GM12878 (cell line): ENCODE data around the gene CD84. TPM values are rescaled to one million over a fixed set of nuclear protein-coding genes. Genes with fewer than 3 reads are reported as not detected.

Experiments
- CHD1 ChIP-seq: IDR thresholded peaks from 2 replicates; pipeline ENCODE4 v1.6.1; 2012; ENCODE audit warnings: low read depth, low read length, improper control_type of control experiment
- CHD4 ChIP-seq: fragments of 200-600 bp; sonication (generic); IDR thresholded peaks from 2 replicates; pipeline ENCODE4 v1.6.1; 2016; ENCODE audit warnings: mild to moderate bottlenecking
- FOXK2 ChIP-seq: fragments of 450-650 bp; IDR thresholded peaks from 2 replicates; pipeline ENCODE4 v1.6.1; 2017; ENCODE audit warnings: mild to moderate bottlenecking, moderate library complexity
- KAT2A ChIP-seq: conservative IDR thresholded peaks from 2 replicates; pipeline ENCODE4 v1.6.1; 2011; ENCODE audit warnings: low read depth, low read length; ENCODE audit not compliant: control insufficient read depth
- MTA2 ChIP-seq: fragments of 450-650 bp; IDR thresholded peaks from 2 replicates; pipeline ENCODE4 v1.6.1; 2016; ENCODE audit warnings: low read depth, mild to moderate bottlenecking, moderate library complexity
- PAX8 ChIP-seq: fragments of 450-650 bp; IDR thresholded peaks from 2 replicates; pipeline ENCODE4 v1.6.1; 2017; ENCODE audit warnings: mild to moderate bottlenecking, moderate library complexity
- POLR2AphosphoS5 ChIP-seq: IDR thresholded peaks from 2 replicates; pipeline ENCODE4 v1.6.1; 2011; ENCODE audit warnings: mild to moderate bottlenecking, low read length, inconsistent platforms
- RB1 ChIP-seq: fragments of 450-650 bp; formaldehyde crosslinking; IDR thresholded peaks from 2 replicates; pipeline ENCODE4 v1.6.1; 2017; ENCODE audit warnings: mild to moderate bottlenecking, borderline replicate concordance
- RBBP5 ChIP-seq: fragments of 200-600 bp; sonication (generic); conservative IDR thresholded peaks from 2 replicates; pipeline ENCODE4 v1.6.1; 2016
- SREBF1 ChIP-seq: IDR thresholded peaks from 2 replicates; pipeline ENCODE4 v1.6.1; 2012; ENCODE audit warnings: mild to moderate bottlenecking, low read length
- SUZ12 ChIP-seq: fragments of 200-600 bp; sonication (generic); IDR thresholded peaks from one replicate; pipeline ENCODE4 v1.6.1; 2018; ENCODE audit warnings: antibody characterized with exemption, mild to moderate bottlenecking; ENCODE audit not compliant: unreplicated experiment
- ZNF274 ChIP-seq: IDR thresholded peaks from one replicate; pipeline ENCODE4 v1.8.0; 2011; ENCODE audit not compliant: insufficient read length, insufficient read depth
- polyA plus RNA-seq, 11 experiments: library from polyadenylated mRNA; depleted of rRNA in 4 of 11; unstranded in 6 of 11; stranded (reverse) in 5 of 11; fragments of >200 nt; fragmentation: Nextera tagmentation in 4 of 11; fragmentation: Illumina TruSeq in 1 of 11; extraction: Ambion mirVana in 4 of 11; extraction: Trizol in 1 of 11; gene quantifications; 1 replicate in 1 of 11; 2 replicates in 10 of 11; pipeline versions ENCODE4 v1.2.1 to v1.2.3, GENCODE V29; 2011 to 2016; ENCODE audit warnings: inconsistent platforms in 2 of 11, missing spikeins in 2 of 11, low read depth in 1 of 11
- total RNA-seq, 4 experiments: library from RNA; depleted of rRNA in 3 of 4; stranded (reverse); fragments of >200 nt in 3 of 4; fragmentation: Illumina TruSeq in 1 of 4; extraction: Trizol in 1 of 4; gene quantifications; 2 replicates each; pipeline versions ENCODE4 v1.2.1 to v1.2.3, GENCODE V29; 2013 to 2021
- TF ChIP-seq, protein P1 (sequence below): IDR thresholded peaks from 2 replicates; pipeline ENCODE4 v1.6.1; 2012; ENCODE audit warnings: mild to moderate bottlenecking, low read depth, low read length
- TF ChIP-seq, protein P2 (sequence below): IDR thresholded peaks from 2 replicates; pipeline ENCODE4 v1.6.1; 2011; ENCODE audit warnings: borderline replicate concordance, low read depth, mild to moderate bottlenecking, moderate library complexity, low read length; ENCODE audit not compliant: insufficient read depth, poor library complexity, severe bottlenecking
- TF ChIP-seq, protein P3 (sequence below), 3 experiments: IDR thresholded peaks in 2 of 3; conservative IDR thresholded peaks in 1 of 3; 2 replicates each; pipeline ENCODE4 v1.5.1; 2011; ENCODE audit warnings: low read depth in 3 of 3, low read length in 3 of 3, mild to moderate bottlenecking in 3 of 3, control low read depth in 2 of 3, moderate library complexity in 2 of 3, inconsistent platforms in 1 of 3, mixed read lengths in 1 of 3; ENCODE audit not compliant: control insufficient read depth in 2 of 3, insufficient read depth in 1 of 3; ENCODE audit errors: extremely low read depth in 1 of 3
- TF ChIP-seq, protein P4 (sequence below): fragments of 450-650 bp; IDR thresholded peaks from 2 replicates; pipeline ENCODE4 v1.6.1; 2017; ENCODE audit warnings: low read depth, mild to moderate bottlenecking, moderate library complexity
- TF ChIP-seq, protein P5 (sequence below): fragments of 450-650 bp; formaldehyde crosslinking; IDR thresholded peaks from 2 replicates; pipeline ENCODE4 v1.5.0; 2022; ENCODE audit warnings: mild to moderate bottlenecking, missing genetic modification characterization

CD84 gene
- total and polyA plus RNA-seq, 10 of the 15 experiments (the other 5 are each of a cell fraction or from before 2014, with no cell fraction given) = 3.4 to 20.3 (median 11.7) TPM

DNA sequence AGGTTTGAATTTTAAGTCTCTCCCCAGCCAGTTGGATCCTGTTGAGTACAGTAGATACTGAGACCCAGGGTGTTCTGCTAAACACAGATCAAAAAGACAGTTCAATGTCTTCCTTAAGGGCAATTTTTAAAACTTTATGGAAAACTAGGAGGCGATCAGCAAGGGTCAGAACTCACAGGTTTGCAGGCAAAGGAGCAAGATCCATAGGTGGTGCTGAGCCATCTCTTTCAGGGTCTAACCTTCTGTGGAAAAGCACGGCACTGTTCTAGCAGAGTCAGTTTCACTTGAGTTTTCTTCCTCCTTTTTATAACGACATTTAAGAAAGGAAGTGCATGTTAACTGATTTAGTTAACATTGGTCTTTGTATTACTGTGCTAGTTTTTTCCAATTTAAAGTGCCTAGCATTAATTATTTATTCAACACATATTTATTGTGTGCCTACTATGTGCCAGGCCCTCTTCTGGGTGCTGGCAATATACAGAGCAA, at the start of gene CD84 (continued):
- TF ChIP-seq, protein P1, sequence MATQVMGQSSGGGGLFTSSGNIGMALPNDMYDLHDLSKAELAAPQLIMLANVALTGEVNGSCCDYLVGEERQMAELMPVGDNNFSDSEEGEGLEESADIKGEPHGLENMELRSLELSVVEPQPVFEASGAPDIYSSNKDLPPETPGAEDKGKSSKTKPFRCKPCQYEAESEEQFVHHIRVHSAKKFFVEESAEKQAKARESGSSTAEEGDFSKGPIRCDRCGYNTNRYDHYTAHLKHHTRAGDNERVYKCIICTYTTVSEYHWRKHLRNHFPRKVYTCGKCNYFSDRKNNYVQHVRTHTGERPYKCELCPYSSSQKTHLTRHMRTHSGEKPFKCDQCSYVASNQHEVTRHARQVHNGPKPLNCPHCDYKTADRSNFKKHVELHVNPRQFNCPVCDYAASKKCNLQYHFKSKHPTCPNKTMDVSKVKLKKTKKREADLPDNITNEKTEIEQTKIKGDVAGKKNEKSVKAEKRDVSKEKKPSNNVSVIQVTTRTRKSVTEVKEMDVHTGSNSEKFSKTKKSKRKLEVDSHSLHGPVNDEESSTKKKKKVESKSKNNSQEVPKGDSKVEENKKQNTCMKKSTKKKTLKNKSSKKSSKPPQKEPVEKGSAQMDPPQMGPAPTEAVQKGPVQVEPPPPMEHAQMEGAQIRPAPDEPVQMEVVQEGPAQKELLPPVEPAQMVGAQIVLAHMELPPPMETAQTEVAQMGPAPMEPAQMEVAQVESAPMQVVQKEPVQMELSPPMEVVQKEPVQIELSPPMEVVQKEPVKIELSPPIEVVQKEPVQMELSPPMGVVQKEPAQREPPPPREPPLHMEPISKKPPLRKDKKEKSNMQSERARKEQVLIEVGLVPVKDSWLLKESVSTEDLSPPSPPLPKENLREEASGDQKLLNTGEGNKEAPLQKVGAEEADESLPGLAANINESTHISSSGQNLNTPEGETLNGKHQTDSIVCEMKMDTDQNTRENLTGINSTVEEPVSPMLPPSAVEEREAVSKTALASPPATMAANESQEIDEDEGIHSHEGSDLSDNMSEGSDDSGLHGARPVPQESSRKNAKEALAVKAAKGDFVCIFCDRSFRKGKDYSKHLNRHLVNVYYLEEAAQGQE = no peak
- TF ChIP-seq SREBF1 (no peak), SUZ12 (no peak), ZNF274 (no peak), RB1 (0 out of 2 replicates have a peak, but pooled peaks have one; percentile 50), KAT2A (no peak), MTA2 (no peak), RBBP5 (no peak), CHD1 (no peak), CHD4 (no peak), FOXK2 (no peak), POLR2AphosphoS5 (0 out of 2 replicates have a peak, but pooled peaks have one; percentile 48), PAX8 (no peak)
- TF ChIP-seq, protein P2, sequence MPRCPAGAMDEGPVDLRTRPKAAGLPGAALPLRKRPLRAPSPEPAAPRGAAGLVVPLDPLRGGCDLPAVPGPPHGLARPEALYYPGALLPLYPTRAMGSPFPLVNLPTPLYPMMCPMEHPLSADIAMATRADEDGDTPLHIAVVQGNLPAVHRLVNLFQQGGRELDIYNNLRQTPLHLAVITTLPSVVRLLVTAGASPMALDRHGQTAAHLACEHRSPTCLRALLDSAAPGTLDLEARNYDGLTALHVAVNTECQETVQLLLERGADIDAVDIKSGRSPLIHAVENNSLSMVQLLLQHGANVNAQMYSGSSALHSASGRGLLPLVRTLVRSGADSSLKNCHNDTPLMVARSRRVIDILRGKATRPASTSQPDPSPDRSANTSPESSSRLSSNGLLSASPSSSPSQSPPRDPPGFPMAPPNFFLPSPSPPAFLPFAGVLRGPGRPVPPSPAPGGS = no peak
- TF ChIP-seq, protein P3, sequence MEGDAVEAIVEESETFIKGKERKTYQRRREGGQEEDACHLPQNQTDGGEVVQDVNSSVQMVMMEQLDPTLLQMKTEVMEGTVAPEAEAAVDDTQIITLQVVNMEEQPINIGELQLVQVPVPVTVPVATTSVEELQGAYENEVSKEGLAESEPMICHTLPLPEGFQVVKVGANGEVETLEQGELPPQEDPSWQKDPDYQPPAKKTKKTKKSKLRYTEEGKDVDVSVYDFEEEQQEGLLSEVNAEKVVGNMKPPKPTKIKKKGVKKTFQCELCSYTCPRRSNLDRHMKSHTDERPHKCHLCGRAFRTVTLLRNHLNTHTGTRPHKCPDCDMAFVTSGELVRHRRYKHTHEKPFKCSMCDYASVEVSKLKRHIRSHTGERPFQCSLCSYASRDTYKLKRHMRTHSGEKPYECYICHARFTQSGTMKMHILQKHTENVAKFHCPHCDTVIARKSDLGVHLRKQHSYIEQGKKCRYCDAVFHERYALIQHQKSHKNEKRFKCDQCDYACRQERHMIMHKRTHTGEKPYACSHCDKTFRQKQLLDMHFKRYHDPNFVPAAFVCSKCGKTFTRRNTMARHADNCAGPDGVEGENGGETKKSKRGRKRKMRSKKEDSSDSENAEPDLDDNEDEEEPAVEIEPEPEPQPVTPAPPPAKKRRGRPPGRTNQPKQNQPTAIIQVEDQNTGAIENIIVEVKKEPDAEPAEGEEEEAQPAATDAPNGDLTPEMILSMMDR (IDR thresholded peaks at IDR 0.05 in 2 of 3, conservative IDR thresholded peaks at IDR 0.05 in 1 of 3; ENCODE audit: control insufficient read depth in 2 of 3, extremely low read depth in 1 of 3, insufficient read depth in 1 of 3, low read depth in 3 of 3, low read length in 3 of 3) = no peak
- TF ChIP-seq, protein P4, sequence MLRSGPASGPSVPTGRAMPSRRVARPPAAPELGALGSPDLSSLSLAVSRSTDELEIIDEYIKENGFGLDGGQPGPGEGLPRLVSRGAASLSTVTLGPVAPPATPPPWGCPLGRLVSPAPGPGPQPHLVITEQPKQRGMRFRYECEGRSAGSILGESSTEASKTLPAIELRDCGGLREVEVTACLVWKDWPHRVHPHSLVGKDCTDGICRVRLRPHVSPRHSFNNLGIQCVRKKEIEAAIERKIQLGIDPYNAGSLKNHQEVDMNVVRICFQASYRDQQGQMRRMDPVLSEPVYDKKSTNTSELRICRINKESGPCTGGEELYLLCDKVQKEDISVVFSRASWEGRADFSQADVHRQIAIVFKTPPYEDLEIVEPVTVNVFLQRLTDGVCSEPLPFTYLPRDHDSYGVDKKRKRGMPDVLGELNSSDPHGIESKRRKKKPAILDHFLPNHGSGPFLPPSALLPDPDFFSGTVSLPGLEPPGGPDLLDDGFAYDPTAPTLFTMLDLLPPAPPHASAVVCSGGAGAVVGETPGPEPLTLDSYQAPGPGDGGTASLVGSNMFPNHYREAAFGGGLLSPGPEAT = peak; percentile 58; the same call in 1 of the 2 replicates
- TF ChIP-seq, protein P5, sequence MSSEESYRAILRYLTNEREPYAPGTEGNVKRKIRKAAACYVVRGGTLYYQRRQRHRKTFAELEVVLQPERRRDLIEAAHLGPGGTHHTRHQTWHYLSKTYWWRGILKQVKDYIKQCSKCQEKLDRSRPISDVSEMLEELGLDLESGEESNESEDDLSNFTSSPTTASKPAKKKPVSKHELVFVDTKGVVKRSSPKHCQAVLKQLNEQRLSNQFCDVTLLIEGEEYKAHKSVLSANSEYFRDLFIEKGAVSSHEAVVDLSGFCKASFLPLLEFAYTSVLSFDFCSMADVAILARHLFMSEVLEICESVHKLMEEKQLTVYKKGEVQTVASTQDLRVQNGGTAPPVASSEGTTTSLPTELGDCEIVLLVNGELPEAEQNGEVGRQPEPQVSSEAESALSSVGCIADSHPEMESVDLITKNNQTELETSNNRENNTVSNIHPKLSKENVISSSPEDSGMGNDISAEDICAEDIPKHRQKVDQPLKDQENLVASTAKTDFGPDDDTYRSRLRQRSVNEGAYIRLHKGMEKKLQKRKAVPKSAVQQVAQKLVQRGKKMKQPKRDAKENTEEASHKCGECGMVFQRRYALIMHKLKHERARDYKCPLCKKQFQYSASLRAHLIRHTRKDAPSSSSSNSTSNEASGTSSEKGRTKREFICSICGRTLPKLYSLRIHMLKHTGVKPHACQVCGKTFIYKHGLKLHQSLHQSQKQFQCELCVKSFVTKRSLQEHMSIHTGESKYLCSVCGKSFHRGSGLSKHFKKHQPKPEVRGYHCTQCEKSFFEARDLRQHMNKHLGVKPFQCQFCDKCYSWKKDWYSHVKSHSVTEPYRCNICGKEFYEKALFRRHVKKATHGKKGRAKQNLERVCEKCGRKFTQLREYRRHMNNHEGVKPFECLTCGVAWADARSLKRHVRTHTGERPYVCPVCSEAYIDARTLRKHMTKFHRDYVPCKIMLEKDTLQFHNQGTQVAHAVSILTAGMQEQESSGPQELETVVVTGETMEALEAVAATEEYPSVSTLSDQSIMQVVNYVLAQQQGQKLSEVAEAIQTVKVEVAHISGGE (CRISPR knock-in tag) = no peak
- TF ChIP-seq, all 136 proteins: peak for 11
